ENCODE measurements around the gene OR2A12.
"Not testable (repeated sequence)": the region's sequence is repeated elsewhere in the genome, so short reads cannot be mapped to it uniquely, and the experiment has no call there.

The OR2A12 gene, protein sequence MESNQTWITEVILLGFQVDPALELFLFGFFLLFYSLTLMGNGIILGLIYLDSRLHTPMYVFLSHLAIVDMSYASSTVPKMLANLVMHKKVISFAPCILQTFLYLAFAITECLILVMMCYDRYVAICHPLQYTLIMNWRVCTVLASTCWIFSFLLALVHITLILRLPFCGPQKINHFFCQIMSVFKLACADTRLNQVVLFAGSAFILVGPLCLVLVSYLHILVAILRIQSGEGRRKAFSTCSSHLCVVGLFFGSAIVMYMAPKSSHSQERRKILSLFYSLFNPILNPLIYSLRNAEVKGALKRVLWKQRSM

DNA sequence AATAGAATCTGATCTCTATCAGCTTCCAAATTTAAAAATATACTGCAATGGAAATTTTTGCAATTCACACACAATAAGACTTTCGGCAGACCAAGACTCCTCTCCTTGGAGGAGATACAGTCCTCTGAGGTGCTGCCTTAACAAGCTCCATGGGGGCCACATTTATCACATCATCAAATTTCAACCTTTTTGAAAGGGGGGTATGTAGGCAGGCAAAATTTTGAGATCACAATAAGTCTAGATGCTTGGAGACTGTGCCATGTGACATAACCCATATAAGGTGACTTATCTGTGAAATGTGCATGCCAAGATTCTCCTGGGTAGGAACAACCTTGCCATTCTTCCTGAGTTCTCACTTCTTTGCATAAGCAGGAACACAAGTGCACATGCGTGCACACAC lies at the start of gene OR2A12:
TSS of gene OR2A12 (plus strand) at position 301 of the 400 bp plus-strand sequence. CDS start 8,830 bp downstream, outside the sequence.
- no peak for DNase-seq

DNA sequence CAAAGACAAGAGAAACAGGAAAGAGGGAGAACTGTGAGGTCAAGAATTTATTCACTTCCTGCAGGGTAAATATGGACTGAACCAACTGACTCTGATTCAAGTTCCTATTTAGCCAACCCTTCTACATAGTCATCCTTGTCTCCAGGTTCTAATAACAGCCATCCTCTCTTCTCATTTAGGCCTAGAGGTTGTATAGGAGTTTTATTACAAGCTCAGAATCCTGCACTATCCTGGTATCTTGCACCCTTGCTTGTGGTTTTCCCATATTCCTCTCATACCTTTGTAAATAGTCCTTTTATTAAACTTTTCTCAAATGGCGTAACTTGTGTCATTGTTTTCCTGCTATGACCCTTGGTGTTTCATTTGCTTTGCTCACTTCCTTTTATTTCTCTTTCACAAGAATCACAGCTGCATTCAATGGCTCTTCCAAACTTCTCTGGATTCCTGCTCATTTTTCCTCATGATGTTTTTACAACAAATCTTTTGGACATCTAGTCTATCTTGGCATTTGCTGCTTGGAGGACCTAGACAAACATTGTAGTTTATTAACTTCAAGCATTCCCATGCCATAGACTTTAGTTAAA lies 49.7 kb upstream of the OR2A12 start:
- DNase-seq, result no peak

DNA sequence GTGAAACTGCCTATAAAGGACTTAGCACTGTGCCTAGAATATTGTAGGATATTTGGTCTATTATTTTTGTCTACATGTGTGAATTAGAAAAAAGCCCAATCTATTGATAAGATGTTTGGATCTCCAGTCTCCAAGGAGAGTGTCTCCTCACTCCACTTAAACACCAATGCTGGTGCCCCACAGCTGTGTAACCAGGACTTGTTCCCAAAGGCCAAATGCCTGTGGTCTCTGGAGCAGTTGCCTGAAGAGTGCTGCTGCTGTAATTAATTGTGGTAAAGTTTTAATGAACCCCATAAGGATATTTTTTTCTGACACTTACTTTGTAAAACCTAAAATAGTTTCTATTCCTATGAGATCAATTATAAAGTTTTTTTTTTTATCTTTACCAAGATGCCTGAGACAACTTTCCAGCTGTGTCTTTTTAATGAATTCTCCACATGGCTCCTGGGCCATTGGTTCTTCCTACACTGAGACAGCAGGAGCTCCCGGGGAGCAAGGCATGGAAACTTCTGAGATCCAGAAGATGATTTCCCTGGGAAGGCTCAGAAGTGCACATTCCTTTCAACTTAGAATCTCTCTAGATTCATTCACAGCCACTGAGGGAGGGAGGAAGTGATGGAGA lies 48.6 kb upstream of the OR2A12 start:
- DNase-seq, result no peak

DNA sequence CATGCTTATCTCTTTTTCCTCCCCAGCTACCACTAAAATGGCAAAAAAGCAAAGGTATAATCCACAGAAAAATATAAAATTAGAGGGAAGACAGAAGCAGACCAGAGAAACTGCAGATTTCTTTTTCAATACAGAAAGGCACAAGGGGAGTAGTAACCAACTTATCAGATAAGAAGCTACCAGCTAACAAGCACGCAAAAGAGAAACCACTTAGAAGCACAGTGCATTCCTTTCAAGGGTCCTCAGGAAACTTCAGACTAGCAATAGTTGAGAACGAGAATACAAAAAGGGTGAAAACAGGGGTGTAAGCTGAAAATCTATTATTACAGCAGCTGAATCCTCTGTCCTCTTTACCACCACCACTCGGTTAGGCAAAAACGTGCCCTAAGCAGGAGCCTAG lies 47.2 kb upstream of the OR2A12 start:
- DNase-seq, result no peak

DNA sequence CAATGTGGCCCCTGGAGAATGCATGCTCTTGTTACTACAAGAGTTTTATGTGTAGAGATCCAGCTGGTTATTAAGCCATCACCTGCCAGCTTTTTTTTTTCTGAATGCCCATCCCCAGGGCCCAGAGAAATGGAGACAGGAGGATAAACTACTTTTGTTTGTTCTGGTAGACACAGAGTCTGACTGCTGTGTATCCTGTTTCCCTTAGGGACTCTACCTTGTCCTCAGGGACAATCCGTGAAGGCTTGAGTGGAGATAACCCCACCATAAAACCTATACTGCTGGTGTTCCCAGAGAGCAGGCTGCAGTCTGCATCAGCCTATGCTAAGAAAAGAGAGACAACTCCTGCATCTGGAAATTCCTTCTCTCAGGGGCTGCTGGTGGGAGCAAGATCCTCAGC lies 37.4 kb upstream of the OR2A12 start, which contains the start of gene OR2A5:
TSS of gene OR2A5 (plus strand) at position 301 of the 400 bp plus-strand sequence. CDS start 1,454 bp downstream, outside the sequence.
- DNase-seq, result no peak

DNA sequence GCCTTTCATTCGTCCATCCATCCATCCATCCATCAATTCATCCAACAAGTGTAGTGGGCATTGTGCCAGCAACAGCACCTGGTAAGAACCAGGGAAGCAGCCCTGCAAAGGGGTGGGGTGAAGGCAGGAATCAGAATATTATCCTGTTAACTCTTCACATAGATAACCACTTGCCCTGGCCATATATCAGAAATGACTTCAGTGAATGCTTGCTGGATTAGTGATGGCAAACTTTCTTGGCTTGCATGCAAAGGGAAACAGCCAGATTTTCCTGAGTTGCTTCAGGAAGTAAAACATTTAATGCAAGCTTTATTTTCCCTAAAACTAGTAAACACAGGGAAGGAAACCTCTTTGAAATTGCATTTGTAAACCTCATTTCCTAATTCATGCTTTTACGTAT lies 36.6 kb upstream of the OR2A12 start:
- DNase-seq, result no peak

DNA sequence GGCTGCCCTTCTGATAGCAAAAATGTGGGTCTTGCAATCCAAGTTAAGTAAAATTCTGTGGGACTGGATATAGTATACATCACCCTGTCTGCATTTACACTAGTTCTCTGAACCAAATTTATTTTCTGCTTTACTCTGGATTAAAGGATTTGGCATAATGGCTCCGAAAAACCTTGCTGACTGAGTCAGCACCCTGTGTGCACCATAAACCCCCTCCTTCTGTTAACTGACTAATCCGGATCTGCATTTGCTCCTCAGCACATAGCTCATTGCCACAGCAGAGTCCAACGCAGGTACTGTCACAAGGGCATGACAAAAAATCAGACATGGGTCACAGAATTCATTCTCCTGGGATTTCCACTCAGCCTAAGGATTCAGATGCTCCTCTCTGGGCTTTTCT lies 36.0 kb upstream of the OR2A12 start:
- no peak for DNase-seq

DNA sequence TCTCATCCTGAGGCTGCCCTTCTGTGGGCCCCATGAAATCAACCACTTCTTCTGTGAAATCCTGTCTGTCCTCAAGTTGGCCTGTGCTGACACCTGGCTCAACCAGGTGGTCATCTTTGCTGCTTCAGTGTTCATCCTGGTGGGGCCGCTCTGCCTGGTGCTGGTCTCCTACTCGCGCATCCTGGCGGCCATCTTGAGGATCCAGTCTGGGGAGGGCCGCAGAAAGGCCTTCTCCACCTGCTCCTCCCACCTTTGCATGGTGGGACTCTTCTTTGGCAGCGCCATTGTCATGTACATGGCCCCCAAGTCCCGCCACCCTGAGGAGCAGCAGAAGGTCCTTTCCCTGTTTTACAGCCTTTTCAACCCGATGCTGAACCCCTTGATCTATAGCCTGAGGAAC lies 35.2 kb upstream of the OR2A12 start:
- not testable (repeated sequence) for DNase-seq

DNA sequence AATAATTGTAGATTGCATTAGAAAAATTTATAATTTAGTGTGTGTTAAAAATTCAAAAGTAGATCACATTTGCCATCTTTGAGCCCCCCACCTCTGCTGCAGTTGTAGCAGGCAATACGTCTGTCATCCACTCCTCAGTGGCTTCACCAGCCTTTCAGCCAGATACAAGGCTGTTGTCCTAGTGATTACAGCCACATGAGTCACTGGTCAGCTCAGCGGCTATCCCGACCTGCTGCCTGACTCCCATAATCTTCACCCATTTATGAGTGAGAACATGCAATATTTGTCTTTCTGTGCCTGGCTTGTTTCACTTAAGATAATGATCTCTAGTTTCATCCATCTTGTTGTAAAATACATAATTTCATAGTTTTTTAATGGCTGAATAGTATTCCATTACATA lies 28.1 kb upstream of the OR2A12 start:
- no peak for DNase-seq

DNA sequence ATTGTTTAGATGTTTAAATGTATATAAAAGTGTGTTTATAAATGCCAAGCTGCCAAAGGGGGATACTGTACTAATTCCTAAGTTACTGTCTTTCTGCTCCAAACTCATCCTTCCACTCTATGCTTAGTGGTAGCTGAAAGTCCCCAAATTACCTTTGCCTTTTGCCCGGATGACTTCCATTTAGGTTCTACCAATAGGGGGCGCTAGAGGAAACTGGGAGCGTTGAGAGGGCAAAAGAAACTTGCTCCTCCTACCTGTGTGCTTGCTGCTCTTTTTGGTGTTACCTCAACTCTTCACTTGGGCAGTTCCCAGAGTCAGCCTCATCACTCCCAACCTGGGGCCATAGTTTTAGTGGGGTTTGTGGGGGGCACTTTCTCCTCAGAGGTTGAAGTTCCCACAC lies 22.4 kb upstream of the OR2A12 start:
- no peak for DNase-seq

DNA sequence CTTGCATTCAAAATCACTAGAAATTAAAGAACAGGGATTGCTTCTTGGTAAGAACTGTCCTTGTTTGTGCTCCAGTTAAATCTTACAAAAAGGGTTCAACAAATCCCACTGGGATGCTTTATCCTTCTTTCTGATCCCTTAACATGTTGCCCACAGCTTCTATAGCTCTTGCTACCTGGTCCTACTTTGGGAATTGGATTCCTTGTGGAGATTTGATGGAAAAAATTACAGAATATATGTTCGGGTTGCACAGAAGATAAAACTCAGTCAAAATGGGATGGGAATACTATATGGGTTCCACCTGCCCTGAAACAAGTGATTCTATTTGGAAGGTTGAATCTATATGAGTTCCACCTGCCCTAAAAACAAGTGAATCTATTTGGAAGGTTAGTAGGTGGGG lies 16.6 kb upstream of the OR2A12 start, which contains the start of gene OR2A25:
TSS of gene OR2A25 (plus strand) at position 301 of the 400 bp plus-strand sequence. CDS start 4,409 bp downstream, outside the sequence.
- no peak for DNase-seq

DNA sequence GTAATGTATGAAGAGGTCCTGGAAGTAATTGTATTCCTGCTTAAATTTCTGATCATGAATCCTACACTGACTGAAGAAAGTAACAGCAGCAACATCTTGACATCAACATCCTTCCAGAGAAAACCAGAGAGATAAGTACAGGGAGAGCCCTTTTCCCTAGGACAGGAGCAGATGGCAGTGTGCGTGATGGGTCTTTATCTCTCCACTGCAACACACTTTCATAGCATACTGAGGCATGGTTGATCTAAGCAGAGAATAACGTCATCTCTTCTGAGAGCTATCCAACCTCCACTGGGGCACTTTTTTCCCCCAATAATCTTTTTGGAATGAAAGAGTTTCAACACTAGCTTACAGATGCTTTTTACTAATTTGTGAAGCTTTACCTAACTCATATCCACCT lies 16.1 kb upstream of the OR2A12 start:
- no peak for DNase-seq

DNA sequence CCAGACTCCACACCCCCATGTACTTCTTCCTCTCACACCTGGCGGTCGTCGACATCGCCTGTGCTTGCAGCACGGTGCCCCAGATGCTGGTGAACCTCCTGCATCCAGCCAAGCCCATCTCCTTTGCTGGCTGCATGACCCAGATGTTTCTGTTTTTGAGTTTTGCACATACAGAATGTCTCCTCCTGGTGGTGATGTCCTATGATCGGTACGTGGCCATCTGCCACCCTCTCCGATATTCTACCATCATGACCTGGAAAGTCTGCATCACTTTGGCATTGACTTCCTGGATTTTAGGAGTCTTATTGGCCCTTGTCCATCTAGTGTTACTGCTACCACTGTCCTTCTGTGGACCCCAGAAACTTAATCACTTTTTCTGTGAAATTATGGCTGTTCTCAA lies 11.7 kb upstream of the OR2A12 start:
- no peak for DNase-seq

DNA sequence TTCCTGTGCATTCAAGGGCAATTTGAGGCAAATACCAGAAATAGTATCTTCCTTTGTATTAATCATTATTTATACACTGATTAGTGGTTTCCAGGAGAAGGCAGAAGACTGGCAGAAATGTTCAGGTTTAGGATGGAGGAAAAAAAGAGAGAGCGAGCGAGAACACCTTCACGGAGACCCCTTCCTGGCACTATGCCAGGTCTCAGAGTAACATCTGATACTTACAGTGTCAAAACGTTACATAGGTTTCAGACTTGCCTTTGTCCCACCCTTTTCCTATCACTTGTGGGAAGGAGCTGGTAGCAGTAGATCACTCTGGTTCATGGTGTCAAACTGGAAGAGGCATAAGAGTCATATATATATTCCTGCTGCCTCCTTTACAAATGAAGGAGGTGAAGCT lies 652 bp downstream of the OR2A12 start:
- DNase-seq, result no peak

DNA sequence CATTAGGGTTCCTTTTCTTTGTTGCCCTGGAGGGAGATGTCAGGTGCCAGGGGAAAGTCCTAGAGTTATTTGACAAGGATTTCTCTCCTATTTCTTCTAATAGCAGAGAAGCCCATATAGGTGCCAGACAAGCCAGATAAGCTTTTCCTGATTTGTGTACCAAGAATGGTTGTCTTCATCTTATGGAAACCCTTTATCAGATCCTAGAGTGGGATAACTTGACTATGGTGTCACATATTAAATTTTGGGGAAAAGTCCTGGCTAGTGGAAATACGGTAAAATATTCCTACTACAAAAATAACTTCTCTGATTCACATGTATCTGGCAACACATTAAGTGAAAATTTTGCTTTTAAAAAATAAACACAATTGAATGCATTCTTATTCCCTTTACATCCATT lies 1.2 kb downstream of the OR2A12 start:
- DNase-seq, result no peak

DNA sequence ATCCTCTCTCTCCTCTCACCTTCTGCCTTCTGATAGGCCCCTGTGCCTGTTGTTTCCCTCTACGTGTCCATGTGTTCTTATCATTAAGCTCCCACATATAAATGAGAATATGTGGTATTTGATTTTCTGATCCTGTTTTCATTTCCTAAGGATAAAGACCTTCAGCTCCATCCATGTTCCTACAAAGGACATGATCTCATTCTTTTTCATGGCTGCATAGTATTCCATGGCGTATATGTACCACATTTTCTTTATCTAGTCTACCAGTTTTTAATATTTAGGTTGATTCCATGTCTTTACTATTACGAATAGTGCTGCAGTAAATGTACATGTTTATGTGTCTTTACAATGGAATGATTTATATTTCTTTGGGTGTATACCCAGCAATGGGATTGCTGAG lies 4.6 kb downstream of the OR2A12 start:
- DNase-seq, result no peak

DNA sequence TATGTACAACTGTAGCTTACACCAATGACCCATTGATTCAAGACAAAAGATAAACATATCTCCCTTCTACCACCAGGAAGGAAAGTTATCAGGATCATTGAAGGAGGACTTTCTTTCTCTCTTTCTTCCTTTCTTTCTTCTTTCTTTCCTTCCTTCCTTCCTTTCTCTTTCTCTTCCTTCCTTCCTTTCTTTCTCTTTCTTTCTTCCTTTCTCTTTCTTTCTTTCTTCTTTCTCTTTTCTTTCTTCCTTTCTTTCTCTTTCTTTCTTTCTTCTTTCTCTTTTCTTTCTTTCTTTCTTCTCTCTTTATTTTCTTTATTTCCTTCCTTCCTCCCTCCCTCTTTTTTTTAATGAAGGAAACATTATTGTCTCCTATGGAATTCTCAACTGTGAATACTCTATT lies 12.7 kb downstream of the OR2A12 start:
- no peak for DNase-seq

DNA sequence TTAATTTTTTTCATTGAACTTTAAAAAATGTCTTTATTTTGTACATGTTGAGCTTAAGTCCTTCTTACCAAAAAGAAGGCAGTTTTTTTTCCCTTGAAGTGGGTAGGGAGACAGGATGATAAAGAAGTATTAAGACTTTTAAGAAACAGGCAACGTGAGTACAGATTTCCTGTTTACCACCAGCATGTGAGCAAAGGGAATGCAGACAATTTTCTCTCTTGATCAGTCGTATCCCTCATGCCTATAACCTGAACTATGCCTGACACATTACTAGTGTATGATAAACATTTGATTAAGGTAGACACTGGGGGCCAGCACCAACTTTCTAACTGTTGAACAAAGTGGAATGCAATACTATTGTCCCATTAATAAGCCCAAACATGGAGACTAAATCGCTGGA lies 14.5 kb downstream of the OR2A12 start:
- no peak for DNase-seq

DNA sequence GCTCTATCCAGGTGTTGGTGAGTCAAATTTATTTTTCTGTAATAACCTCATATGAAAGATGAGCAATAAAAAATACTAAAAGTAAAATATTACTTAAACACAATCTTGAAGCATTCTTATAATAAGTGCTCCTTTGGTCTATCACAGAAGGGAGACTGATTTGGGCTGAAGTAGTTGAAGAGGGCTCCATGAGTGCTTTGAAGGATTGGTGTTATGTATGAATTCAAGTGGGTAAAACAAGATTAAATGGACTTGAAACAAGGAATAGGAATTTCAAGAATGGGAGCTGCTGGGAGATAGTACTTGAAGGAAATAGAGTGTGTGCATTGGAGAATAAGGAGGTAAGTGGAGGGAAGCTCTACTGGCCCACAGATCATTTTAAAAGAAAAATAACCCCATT lies 16.0 kb downstream of the OR2A12 start:
- no peak for DNase-seq

DNA sequence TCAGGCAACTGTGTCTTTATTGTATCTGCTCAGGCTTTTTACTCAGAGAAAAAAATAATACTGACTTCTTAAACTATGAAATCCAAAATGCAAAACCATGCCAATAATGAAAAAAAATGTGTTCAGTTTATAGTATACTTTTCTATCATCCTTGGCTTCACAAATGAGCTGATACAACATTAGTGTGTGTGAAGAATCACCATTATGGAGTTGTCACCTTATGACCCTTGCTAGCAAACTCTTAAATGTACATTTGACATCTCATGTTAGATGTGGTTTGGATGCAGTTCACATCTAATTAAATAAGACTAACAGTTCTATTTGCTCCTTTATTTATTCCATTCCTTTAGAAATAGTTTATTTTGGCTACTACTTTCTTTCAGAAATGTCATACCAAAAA lies 19.1 kb downstream of the OR2A12 start:
- no peak for DNase-seq

DNA sequence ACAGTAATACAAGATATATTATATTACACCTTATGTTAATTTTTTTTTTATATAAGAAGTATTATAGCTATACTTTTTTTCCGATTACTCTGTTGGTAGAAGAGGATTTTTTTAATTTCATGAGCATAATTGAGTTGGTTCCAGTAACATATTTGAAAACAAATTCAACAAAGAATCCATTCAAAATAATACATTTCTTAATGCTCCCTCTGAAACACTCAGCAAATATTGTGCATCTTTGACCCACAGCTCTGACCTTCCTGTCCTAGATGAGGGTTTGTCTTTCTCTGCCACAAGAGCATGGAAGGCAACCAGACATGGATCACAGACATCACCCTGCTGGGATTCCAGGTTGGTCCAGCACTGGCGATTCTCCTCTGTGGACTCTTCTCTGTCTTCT lies 23.2 kb downstream of the OR2A12 start, which contains the start of gene OR2A2:
TSS of gene OR2A2 (plus strand) at position 301 of the 400 bp plus-strand sequence. CDS start at position 301, 0 bp downstream.
- DNase-seq, result no peak

DNA sequence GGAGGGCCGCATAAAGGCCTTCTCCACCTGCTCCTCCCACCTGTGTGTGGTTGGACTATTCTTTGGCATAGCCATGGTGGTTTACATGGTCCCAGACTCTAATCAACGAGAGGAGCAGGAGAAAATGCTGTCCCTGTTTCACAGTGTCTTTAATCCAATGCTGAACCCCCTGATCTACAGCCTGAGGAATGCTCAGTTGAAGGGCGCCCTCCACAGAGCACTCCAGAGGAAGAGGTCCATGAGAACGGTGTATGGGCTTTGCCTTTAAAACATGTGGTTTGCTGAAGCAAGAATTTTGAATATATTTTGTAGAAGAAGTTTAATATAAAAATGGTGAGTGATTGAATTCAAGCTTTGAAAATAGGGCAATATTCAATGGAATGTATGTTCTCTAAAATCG lies 24.2 kb downstream of the OR2A12 start:
- DNase-seq, result no peak

DNA sequence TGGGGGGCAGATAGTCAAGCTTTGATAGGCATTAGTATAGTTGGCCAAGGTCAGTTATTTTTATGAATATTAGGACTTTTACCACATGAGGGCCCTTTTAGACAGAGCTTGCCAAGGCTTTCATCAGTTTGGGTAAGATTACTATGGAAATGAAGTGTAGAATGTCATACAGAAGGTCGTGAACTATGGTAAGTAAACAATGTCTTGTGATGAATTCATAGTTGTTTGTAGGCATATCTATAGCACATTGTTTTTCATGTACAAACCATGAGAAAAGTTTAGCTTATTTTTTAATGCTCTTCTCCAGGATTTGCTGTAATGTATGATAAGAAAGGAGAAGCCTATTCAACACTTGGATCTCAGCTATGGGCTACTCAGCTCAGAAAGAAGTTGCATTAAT lies 27.6 kb downstream of the OR2A12 start:
- DNase-seq, result no peak

DNA sequence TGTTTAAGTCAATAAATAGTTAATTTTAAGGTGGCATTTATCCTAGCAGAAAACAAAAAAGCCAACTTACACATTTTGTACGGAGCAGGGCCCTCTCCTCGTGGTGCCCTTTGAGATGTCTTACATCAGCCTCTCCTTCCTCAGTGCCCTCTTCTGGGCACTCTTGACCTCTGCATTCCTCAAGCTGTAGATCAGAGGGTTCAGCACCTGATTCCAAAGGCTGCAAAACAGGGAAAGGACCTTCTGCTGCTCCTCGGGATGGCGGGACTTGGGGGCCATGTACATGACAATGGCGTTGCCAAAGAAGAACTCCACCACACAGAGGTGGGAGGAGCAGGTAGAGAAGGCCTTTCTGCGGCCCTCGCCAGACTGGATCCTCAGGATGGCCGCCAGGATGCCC lies 32.3 kb downstream of the OR2A12 start:
- no peak for DNase-seq

Data from right forelimb (tissue), 1 donor.